Measurements from ENCODE around the gene ALDOA.
"Not testable (repeated sequence)": the region's sequence is repeated elsewhere in the genome, so short reads cannot be mapped to it uniquely, and the experiment has no call there.

ALDOA gene

GRCh38 chr16:30113711-30114333, 48.3 kb downstream of the ALDOA start:
- Mint-ChIP-seq H3K4me1 (ENCODE audit: low read depth in 2 of 2) (peaks cover 8 to 11% of the 10 kb centered on the region in 2 donors), H3K36me3 (ENCODE audit: insufficient read depth) (peaks cover 9% of the 10 kb centered on the region), H3K27ac (peak overlapping the region in 1 of 2 donors; percentile 67), H3K9me3 (no peaks in the 10 kb centered on the region), H3K4me3 (no peak overlapping the region), H3K27me3 (no peaks in the 10 kb centered on the region)
- DNase-seq = no peak
- no peak for ATAC-seq (replicated peaks)

GRCh38 chr16:30114411-30114810, 48.9 kb downstream of the ALDOA start:
- H3K4me3 Mint-ChIP-seq = no peak overlapping the region
- no peaks in the 10 kb centered on the region for H3K9me3 Mint-ChIP-seq
- peak overlapping the region in 1 of 2 donors; percentile 82 for H3K27ac Mint-ChIP-seq
- peaks cover 11 to 12% of the 10 kb centered on the region in 2 donors for H3K4me1 Mint-ChIP-seq (ENCODE audit: low read depth in 2 of 2)
- H3K27me3 Mint-ChIP-seq = no peaks in the 10 kb centered on the region
- no peak for ATAC-seq (replicated peaks)
- peaks cover 9% of the 10 kb centered on the region for H3K36me3 Mint-ChIP-seq (ENCODE audit: insufficient read depth)
- DNase-seq = no peak

- Mint-ChIP-seq H3K4me1 (ENCODE audit: low read depth in 2 of 2) (peaks cover 11 to 14% of the 10 kb centered on the region in 2 donors), H3K4me3 (peak overlapping the region in 1 of 2 donors; percentile 41), H3K27ac (peak overlapping the region; percentile 81 to 82)
- not testable (repeated sequence) for H3K27me3 Mint-ChIP-seq; H3K9me3 Mint-ChIP-seq; DNase-seq; H3K36me3 Mint-ChIP-seq (ENCODE audit: insufficient read depth); ATAC-seq (replicated peaks)
These were observed 49.3 kb downstream of the ALDOA start for GRCh38 chr16:30114833-30115232.

GRCh38 chr16:30115238-30115637, 49.7 kb downstream of the ALDOA start:
- ATAC-seq (replicated peaks) (peak; percentile 76), DNase-seq (no peak)
- peaks cover 11 to 14% of the 10 kb centered on the region in 2 donors for H3K4me1 Mint-ChIP-seq (ENCODE audit: low read depth in 2 of 2)
- peak overlapping the region in 1 of 2 donors; percentile 41 for H3K4me3 Mint-ChIP-seq
- H3K36me3 Mint-ChIP-seq (ENCODE audit: insufficient read depth) = peaks cover 9% of the 10 kb centered on the region
- no peaks in the 10 kb centered on the region for H3K9me3 Mint-ChIP-seq
- no peaks in the 10 kb centered on the region for H3K27me3 Mint-ChIP-seq
- H3K27ac Mint-ChIP-seq = peak overlapping the region; percentile 81 to 82

- ATAC-seq (replicated peaks) = no peak
- Mint-ChIP-seq H3K36me3 (ENCODE audit: insufficient read depth) (peaks cover 1% of the 10 kb centered on the region), H3K9me3 (no peaks in the 10 kb centered on the region), H3K4me3 (no peak overlapping the region), H3K27ac (peak overlapping the region in 1 of 2 donors; percentile 41), H3K27me3 (no peaks in the 10 kb centered on the region), H3K4me1 (ENCODE audit: low read depth in 2 of 2) (peaks cover 13 to 16% of the 10 kb centered on the region in 2 donors)
- DNase-seq = no peak
These were observed 51.0 kb downstream of the ALDOA start for GRCh38 chr16:30116291-30117207.

GRCh38 chr16:30117768-30118167, 52.2 kb downstream of the ALDOA start:
- H3K4me1 Mint-ChIP-seq (ENCODE audit: low read depth in 2 of 2) = peaks cover 18 to 27% of the 10 kb centered on the region in 2 donors
- peaks cover 3% of the 10 kb centered on the region for H3K36me3 Mint-ChIP-seq (ENCODE audit: insufficient read depth)

GRCh38 chr16:30119428-30119827, 53.9 kb downstream of the ALDOA start:
- Mint-ChIP-seq H3K27me3 (no peaks in the 10 kb centered on the region), H3K4me1 (ENCODE audit: low read depth in 2 of 2) (peaks cover 15 to 22% of the 10 kb centered on the region in 2 donors), H3K36me3 (ENCODE audit: insufficient read depth) (peaks cover 4% of the 10 kb centered on the region), H3K4me3 (peak overlapping the region in 1 of 2 donors; percentile 27), H3K9me3 (no peaks in the 10 kb centered on the region), H3K27ac (peak overlapping the region; percentile 17 to 77)
- DNase-seq = no peak
- ATAC-seq (replicated peaks) = no peak

More at GRCh38 chr16:30117768-30118167, 52.2 kb downstream of the ALDOA start:
- ATAC-seq (replicated peaks) = no peak
- Mint-ChIP-seq H3K4me3 (no peak overlapping the region), H3K27ac (no peak overlapping the region), H3K9me3 (no peaks in the 10 kb centered on the region), H3K27me3 (no peaks in the 10 kb centered on the region)
- DNase-seq = no peak
